Osteoblast (primary cell): Measurements from ENCODE around the gene ZC3H12C. TPM values are rescaled to one million over a fixed set of nuclear protein-coding genes. Genes with fewer than 3 reads are reported as not detected.

Experiments used
- DNase-seq: peaks from one replicate; pipeline ENCODE4 v3.0.0; 2011; ENCODE audit warnings: low spot score, mixed read lengths; ENCODE audit not compliant: insufficient read length; ENCODE audit errors: missing footprints
- H2AFZ ChIP-seq: 2 replicates; pipeline ENCODE4 v1.6.0; 2011; ENCODE audit warnings: mild to moderate bottlenecking, low read length
- H3K27ac ChIP-seq: 2 replicates; pipeline ENCODE4 v1.5.1; 2011; ENCODE audit warnings: mild to moderate bottlenecking, low read depth, low read length, moderate library complexity
- H3K27me3 ChIP-seq: 2 replicates; pipeline ENCODE4 v1.6.0; 2012; ENCODE audit warnings: mild to moderate bottlenecking, control low read depth, inconsistent platforms, low read length, moderate library complexity; ENCODE audit not compliant: insufficient read depth
- H3K36me3 ChIP-seq: 2 replicates; pipeline ENCODE4 v1.5.1; 2011; ENCODE audit warnings: mild to moderate bottlenecking, low read length, control low read depth, moderate library complexity; ENCODE audit not compliant: insufficient read depth
- H3K4me1 ChIP-seq: 2 replicates; pipeline ENCODE4 v1.5.1; 2011; ENCODE audit warnings: mild to moderate bottlenecking, low read length, control low read depth, moderate library complexity; ENCODE audit not compliant: insufficient read depth
- H3K4me2 ChIP-seq: 2 replicates; pipeline ENCODE4 v1.6.0; 2011; ENCODE audit warnings: mild to moderate bottlenecking, low read length; ENCODE audit not compliant: insufficient read depth
- H3K4me3 ChIP-seq: fragments of 200-600 bp; sonication (generic); 3 replicates; pipeline ENCODE4 v1.5.1; 2012; ENCODE audit warnings: mild to moderate bottlenecking, low read length, inconsistent platforms; ENCODE audit not compliant: insufficient read depth
- H3K79me2 ChIP-seq: 2 replicates; pipeline ENCODE4 v1.6.0; 2012; ENCODE audit warnings: mild to moderate bottlenecking, low read length, control low read depth, inconsistent platforms; ENCODE audit not compliant: insufficient read depth
- H3K9me3 ChIP-seq: 2 replicates; pipeline ENCODE4 v1.5.1; 2011; ENCODE audit warnings: low read depth, low read length, control low read depth
- H4K20me1 ChIP-seq: 2 replicates; pipeline ENCODE4 v1.6.0; 2012; ENCODE audit warnings: mild to moderate bottlenecking, low read length, control low read depth; ENCODE audit not compliant: insufficient read depth
- total RNA-seq: library from RNA; depleted of rRNA; stranded (reverse); fragments of >200 nt; gene quantifications from 2 replicates; pipeline ENCODE4 v1.2.3, GENCODE V29; 2012
- TF ChIP-seq, protein P1 (sequence below): IDR thresholded peaks from 2 replicates; pipeline ENCODE4 v1.5.1; 2011; ENCODE audit warnings: mild to moderate bottlenecking, low read depth, low read length, moderate library complexity; ENCODE audit errors: extremely low read depth

The ZC3H12C gene
- total RNA-seq, 1 donor = 10.5 TPM

DNA sequence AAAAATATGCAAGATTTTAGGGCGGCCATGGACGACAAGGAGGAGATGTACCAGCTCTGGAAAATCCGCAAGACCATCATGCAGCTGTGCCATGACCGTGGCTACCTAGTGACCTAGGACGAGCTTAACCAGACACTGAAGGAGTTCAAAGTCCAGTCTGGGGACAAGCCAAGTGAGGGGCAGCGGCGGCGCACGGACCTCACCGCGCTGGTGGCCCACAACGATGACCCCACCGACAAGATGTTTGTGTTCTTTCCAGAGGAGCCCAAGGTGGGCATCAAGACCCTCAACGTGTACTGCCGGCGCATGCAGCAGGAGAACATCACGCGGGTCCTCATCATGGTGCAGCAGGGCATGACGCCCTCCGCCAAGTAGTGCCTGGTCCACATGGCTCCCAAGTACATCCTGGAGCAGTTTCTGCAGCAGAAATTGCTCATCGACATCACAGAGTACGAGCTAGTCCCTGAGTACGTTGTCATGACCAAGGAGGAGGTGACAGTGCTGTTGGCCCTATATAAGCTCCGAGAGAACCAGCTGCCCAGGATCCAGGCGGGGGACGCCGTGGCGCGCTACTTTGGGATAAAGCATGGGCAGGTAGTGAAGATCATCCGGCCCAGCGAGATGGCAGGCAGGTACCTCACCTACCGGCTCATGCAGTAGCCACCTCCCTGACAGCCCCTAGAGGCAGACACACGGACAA is 43.5 kb upstream of the ZC3H12C start:
- Histone ChIP-seq H3K9me3 (no peaks in the 10 kb centered on the region), H3K27me3 (no peaks in the 10 kb centered on the region), H3K4me3 (no peak overlapping the region), H3K4me1 (no peaks in the 10 kb centered on the region), H2AFZ (no peak overlapping the region), H3K4me2 (no peak overlapping the region), H3K36me3 (no peaks in the 10 kb centered on the region), H3K79me2 (no peaks in the 10 kb centered on the region), H4K20me1 (no peaks in the 10 kb centered on the region), H3K27ac (no peak overlapping the region)
- TF ChIP-seq, protein P1, sequence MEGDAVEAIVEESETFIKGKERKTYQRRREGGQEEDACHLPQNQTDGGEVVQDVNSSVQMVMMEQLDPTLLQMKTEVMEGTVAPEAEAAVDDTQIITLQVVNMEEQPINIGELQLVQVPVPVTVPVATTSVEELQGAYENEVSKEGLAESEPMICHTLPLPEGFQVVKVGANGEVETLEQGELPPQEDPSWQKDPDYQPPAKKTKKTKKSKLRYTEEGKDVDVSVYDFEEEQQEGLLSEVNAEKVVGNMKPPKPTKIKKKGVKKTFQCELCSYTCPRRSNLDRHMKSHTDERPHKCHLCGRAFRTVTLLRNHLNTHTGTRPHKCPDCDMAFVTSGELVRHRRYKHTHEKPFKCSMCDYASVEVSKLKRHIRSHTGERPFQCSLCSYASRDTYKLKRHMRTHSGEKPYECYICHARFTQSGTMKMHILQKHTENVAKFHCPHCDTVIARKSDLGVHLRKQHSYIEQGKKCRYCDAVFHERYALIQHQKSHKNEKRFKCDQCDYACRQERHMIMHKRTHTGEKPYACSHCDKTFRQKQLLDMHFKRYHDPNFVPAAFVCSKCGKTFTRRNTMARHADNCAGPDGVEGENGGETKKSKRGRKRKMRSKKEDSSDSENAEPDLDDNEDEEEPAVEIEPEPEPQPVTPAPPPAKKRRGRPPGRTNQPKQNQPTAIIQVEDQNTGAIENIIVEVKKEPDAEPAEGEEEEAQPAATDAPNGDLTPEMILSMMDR = no peak
- DNase-seq = no peak

DNA sequence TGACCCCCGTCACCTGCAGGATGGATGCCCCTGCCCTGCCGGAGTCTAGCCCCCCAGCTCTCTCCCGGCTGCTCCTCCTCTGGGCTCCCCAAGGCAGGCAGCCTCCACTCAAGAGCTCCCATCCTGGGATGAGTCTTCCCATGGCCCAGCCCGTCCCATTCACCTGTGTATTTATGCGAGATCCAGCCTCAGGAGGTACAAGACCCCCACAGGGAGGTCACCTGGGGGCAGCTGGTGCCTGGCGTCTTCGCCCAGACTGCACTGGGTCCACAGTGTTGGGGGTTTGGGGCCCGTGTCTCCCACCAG is 43.0 kb upstream of the ZC3H12C start:
- Histone ChIP-seq H3K4me2 (no peak overlapping the region), H3K36me3 (no peaks in the 10 kb centered on the region), H3K27me3 (no peaks in the 10 kb centered on the region), H3K9me3 (no peaks in the 10 kb centered on the region), H4K20me1 (no peaks in the 10 kb centered on the region), H3K4me1 (no peaks in the 10 kb centered on the region), H3K79me2 (no peaks in the 10 kb centered on the region), H3K4me3 (no peak overlapping the region), H3K27ac (no peak overlapping the region), H2AFZ (no peak overlapping the region)
- DNase-seq = no peak
- TF ChIP-seq, protein P1 = no peak

DNA sequence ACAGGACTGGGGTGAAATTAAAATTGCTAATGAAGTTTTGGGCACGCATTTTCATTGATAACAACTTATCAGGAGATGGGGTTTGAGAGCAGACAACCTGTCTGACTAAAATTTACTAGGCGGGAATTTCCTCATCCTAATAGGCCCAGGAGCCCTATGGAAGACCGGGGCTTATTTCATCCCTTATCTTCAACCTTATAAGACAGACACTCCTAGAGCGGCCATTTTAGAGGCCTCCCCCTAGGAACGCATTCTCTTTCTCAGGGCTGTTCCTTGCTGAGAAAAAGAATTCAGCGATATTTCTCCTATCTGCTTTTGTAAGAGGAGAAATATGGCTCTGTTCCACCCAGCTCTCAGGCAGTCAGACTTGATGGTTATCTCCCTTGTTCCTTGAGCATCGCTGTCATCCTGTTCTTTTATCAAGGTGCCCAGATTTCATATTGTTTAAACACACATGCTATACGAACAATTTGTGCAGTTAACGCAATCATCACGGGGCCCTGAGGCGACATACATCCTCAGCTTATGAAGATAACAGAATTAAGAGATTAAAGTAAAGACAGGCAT is 39.3 kb upstream of the ZC3H12C start:
- H3K4me2 ChIP-seq = no peak overlapping the region
- H2AFZ ChIP-seq = no peak overlapping the region
- H3K9me3 ChIP-seq = no peaks in the 10 kb centered on the region
- H4K20me1 ChIP-seq = no peaks in the 10 kb centered on the region
- no peak overlapping the region for H3K27ac ChIP-seq
- no peaks in the 10 kb centered on the region for H3K27me3 ChIP-seq
- H3K79me2 ChIP-seq = no peaks in the 10 kb centered on the region
- no peaks in the 10 kb centered on the region for H3K36me3 ChIP-seq
- no peak for DNase-seq
- TF ChIP-seq, protein P1 = no peak
- no peaks in the 10 kb centered on the region for H3K4me1 ChIP-seq
- no peak overlapping the region for H3K4me3 ChIP-seq

DNA sequence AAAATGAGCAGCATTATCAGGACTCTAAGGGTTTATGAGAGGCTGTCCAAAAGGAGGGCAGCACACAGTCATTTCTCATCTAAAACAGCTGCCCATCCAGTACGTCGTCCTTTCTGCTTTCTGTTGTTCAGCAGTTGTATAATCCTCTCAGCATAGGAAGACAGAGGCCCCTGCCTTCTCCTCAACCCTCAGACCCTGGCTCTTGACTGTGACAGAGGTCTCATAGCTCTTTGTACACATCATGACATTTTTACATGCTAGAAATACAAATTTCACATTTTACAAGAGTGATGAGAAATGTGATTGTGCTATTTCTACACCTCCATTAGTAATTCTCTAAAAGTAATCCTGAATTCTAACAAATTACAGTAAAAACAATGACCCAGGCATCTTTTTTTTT is 36.2 kb upstream of the ZC3H12C start:
- Histone ChIP-seq H4K20me1 (no peaks in the 10 kb centered on the region), H3K4me2 (no peak overlapping the region), H2AFZ (peak overlapping the region; percentile 58), H3K4me1 (peaks cover 9% of the 10 kb centered on the region), H3K79me2 (no peaks in the 10 kb centered on the region), H3K9me3 (no peaks in the 10 kb centered on the region), H3K36me3 (no peaks in the 10 kb centered on the region), H3K27me3 (no peaks in the 10 kb centered on the region), H3K4me3 (no peak overlapping the region), H3K27ac (no peak overlapping the region)
- TF ChIP-seq, protein P1 = no peak
- no peak for DNase-seq
